NCI-H1694 treated with DMSO at 0.1 percent for 48 hours (cell line): ENCODE results near the gene LRRC4.

Experiments used
- DNase-seq: peaks from one replicate; lab custom pipeline; 2025; lab: John Stamatoyannopoulos, UW

Gene LRRC4

DNA sequence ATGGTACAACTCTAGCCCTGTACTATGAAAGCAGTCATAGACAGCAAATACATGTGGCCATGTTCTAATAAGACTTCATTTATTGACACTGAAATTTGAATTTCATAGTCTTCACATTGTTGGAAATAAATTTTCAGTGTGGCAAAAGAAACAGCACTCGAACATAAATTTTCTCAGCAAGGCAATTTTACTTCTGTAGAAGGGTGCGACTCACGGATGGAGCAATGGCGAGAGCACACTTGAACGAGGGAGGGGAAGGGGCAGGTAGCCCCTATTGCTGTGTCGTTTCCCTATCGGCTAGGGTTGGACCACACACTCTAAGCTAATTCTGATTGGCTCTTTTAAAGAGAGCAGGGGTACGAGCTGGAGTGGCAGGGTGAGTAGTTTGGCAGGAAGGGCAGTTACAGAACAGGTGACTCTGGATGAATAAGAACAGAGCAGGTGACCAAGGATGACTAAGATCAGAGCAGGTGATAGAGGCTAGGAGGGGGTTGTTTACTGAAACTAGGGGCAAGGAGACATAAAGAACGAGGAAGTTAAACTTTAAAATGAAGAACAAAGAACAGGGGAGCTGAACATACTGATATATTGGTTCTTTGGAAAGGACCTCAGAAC, 52.0 kb downstream of the LRRC4 start:
- DNase-seq, result no peak

DNA sequence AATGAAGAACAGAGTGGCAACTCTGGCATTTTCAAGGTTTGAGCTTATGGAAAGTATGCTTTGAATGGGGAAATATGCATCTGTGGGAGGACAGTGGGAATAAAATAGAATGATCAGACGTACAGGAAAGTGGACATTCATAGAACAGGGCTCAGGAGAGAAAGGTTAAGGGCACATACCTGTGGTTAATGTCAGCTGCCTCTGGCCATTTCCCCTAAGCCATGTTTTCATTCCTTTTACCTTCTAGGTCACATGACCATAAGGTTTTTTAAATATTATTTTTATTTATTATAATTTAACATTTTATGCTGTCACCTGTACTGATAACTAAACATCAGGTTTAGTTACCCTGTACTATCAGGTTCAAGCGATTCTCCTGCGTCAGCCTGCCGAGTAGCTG, 52.8 kb downstream of the LRRC4 start:
- DNase-seq, result no peak
